IMR-90 (cell line): Measurements from ENCODE around the gene PMEPA1. TPM values are rescaled to one million over a fixed set of nuclear protein-coding genes. Genes with fewer than 3 reads are reported as not detected.

ENCODE experiments used
- ATAC-seq: fragments of 200-7000 bp; cut with Tn5 transposase; 2 replicates; pipeline ENCODE4 v1.9.1; 2020; ENCODE audit warnings: low read depth, mild to moderate bottlenecking, moderate library complexity
- BruUV-seq: library from RNA; stranded (reverse); fragments of 400-500 nt; replicated peaks from 2 replicates; lab custom pipeline; 2021; lab: Mats Ljungman, UMichigan
- CTCF ChIA-PET: fragments of 300-600 bp; formaldehyde crosslinking; extraction: SDS; loops from one replicate; lab custom pipeline; 2021; ENCODE audit warnings: antibody characterized with exemption; lab: Yijun Ruan, JAX
- POLR2A ChIA-PET: fragments of 300-600 bp; sonication (Branson Sonifier 250); formaldehyde crosslinking; loops from one replicate; lab custom pipeline; 2022; ENCODE audit warnings: antibody characterized with exemption; ENCODE audit not compliant: unreplicated experiment; lab: Charles Lee
- DNase-seq: peaks from one replicate; pipeline ENCODE4 v3.0.0; 2013
- H2AFZ ChIP-seq: replicated peaks from 2 replicates; pipeline ENCODE3; 2013; ENCODE audit warnings: low read length, mild to moderate bottlenecking; ENCODE audit not compliant: poor library complexity
- H2AK5ac ChIP-seq: 2 replicates; pipeline ENCODE4 v1.6.1; 2013; ENCODE audit warnings: low read depth, low read length, inconsistent platforms
- H2AK9ac ChIP-seq: replicated peaks from 2 replicates; pipeline ENCODE3; 2013; ENCODE audit warnings: mild to moderate bottlenecking, low read depth, low read length, moderate library complexity; ENCODE audit not compliant: poor library complexity
- H2BK120ac ChIP-seq: 2 replicates; pipeline ENCODE4 v1.6.1; 2013; ENCODE audit warnings: low read depth, low read length, inconsistent platforms
- H2BK15ac ChIP-seq: 3 replicates; pipeline ENCODE4 v1.6.1; 2013; ENCODE audit warnings: low read depth, low read length, inconsistent platforms
- H2BK20ac ChIP-seq: 2 replicates; pipeline ENCODE4 v1.6.1; 2013; ENCODE audit warnings: low read depth, mild to moderate bottlenecking, inconsistent platforms, low read length, moderate library complexity
- H2BK5ac ChIP-seq: 2 replicates; pipeline ENCODE4 v1.6.1; 2013; ENCODE audit warnings: mild to moderate bottlenecking, low read depth, low read length, inconsistent platforms; ENCODE audit not compliant: poor library complexity, severe bottlenecking
- H3K14ac ChIP-seq: replicated peaks from 2 replicates; pipeline ENCODE4 v1.6.1; 2013; ENCODE audit warnings: low read depth, low read length, inconsistent platforms
- H3K18ac ChIP-seq: 2 replicates; pipeline ENCODE4 v1.6.1; 2013; ENCODE audit warnings: low read depth, low read length, control low read depth
- H3K23ac ChIP-seq: 2 replicates; pipeline ENCODE4 v1.6.1; 2013; ENCODE audit warnings: low read depth, low read length, inconsistent platforms
- H3K27ac ChIP-seq: 2 replicates; pipeline ENCODE4 v1.5.1; 2013; ENCODE audit warnings: mild to moderate bottlenecking, control low read depth, low read length; ENCODE audit not compliant: insufficient read depth
- H3K27me3 ChIP-seq: 2 replicates; pipeline ENCODE4 v1.6.1; 2013; ENCODE audit warnings: low read length; ENCODE audit not compliant: control insufficient read depth, insufficient read depth
- H3K36me3 ChIP-seq: 2 replicates; pipeline ENCODE4 v1.6.1; 2013; ENCODE audit warnings: low read length, mixed read lengths; ENCODE audit not compliant: control insufficient read depth, insufficient read depth
- H3K4ac ChIP-seq: 2 replicates; pipeline ENCODE4 v1.6.1; 2013; ENCODE audit warnings: low read depth, low read length, inconsistent platforms
- H3K4me1 ChIP-seq: 2 replicates; pipeline ENCODE4 v1.6.1; 2013; ENCODE audit warnings: low read length, mixed read lengths; ENCODE audit not compliant: control insufficient read depth, insufficient read depth
- H3K4me2 ChIP-seq: 2 replicates; pipeline ENCODE4 v1.6.1; 2013; ENCODE audit warnings: low read depth, mild to moderate bottlenecking, control low read depth, low read length, moderate library complexity
- H3K4me3 ChIP-seq: 2 replicates; pipeline ENCODE4 v1.5.1; 2013; ENCODE audit warnings: low read depth, mild to moderate bottlenecking, control low read depth, low read length, moderate library complexity; ENCODE audit not compliant: insufficient read depth
- H3K56ac ChIP-seq: 2 replicates; pipeline ENCODE4 v1.6.1; 2013; ENCODE audit warnings: low read length, inconsistent platforms; ENCODE audit not compliant: insufficient read depth; ENCODE audit errors: extremely low read depth
- H3K79me1 ChIP-seq, 2 experiments: 2 replicates each; pipeline ENCODE4 v1.6.1; 2013; ENCODE audit warnings: low read length in 2 of 2, inconsistent platforms in 1 of 2, low read depth in 1 of 2
- H3K9ac ChIP-seq: 2 replicates; pipeline ENCODE4 v1.6.1; 2013; ENCODE audit warnings: low read depth, low read length, control low read depth
- H3K9me1 ChIP-seq: 2 replicates; pipeline ENCODE4 v1.6.1; 2013; ENCODE audit warnings: low read length, inconsistent platforms; ENCODE audit not compliant: insufficient read depth
- H3K9me3 ChIP-seq: 2 replicates; pipeline ENCODE4 v1.6.1; 2013; ENCODE audit warnings: low read length; ENCODE audit not compliant: control insufficient read depth, insufficient read depth
- H4K20me1 ChIP-seq: 2 replicates; pipeline ENCODE4 v1.6.1; 2013; ENCODE audit warnings: low read length, inconsistent platforms; ENCODE audit not compliant: insufficient read depth
- H4K5ac ChIP-seq: 2 replicates; pipeline ENCODE4 v1.6.1; 2013; ENCODE audit warnings: mild to moderate bottlenecking, low read depth, low read length, control low read depth
- H4K8ac ChIP-seq, 2 experiments: 2 replicates each; pipeline ENCODE4 v1.6.1; 2013; ENCODE audit warnings: low read depth in 2 of 2, low read length in 2 of 2, control low read depth in 1 of 2, inconsistent platforms in 1 of 2
- H4K91ac ChIP-seq: 2 replicates; pipeline ENCODE4 v1.6.1; 2013; ENCODE audit warnings: low read depth, low read length, inconsistent platforms; ENCODE audit not compliant: insufficient read depth
- BHLHE40 ChIP-seq: fragments of 150-350 bp; IDR thresholded peaks from 2 replicates; pipeline ENCODE4 v1.6.1; 2016; ENCODE audit warnings: mild to moderate bottlenecking, low read depth, low read length
- CEBPB ChIP-seq: IDR thresholded peaks from 2 replicates; pipeline ENCODE4 v1.6.1; 2012; ENCODE audit warnings: low read depth, low read length, improper control_type of control experiment
- FOS ChIP-seq: fragments of 150-350 bp; IDR thresholded peaks from 2 replicates; pipeline ENCODE4 v1.6.1; 2016; ENCODE audit warnings: low read depth, low read length
- MAFK ChIP-seq: IDR thresholded peaks from 2 replicates; pipeline ENCODE4 v1.6.1; 2012; ENCODE audit warnings: low read depth, low read length, improper control_type of control experiment
- MAZ ChIP-seq: IDR thresholded peaks from 2 replicates; pipeline ENCODE4 v1.6.1; 2012; ENCODE audit warnings: low read depth, mild to moderate bottlenecking, low read length, improper control_type of control experiment, moderate library complexity, borderline replicate concordance
- MXI1 ChIP-seq: IDR thresholded peaks from 2 replicates; pipeline ENCODE4 v1.6.1; 2012; ENCODE audit warnings: low read depth, mild to moderate bottlenecking, low read length, moderate library complexity, borderline replicate concordance
- NFE2L2 ChIP-seq: fragments of 150-350 bp; IDR thresholded peaks from 2 replicates; pipeline ENCODE4 v1.6.1; 2016; ENCODE audit warnings: low read depth, mild to moderate bottlenecking, low read length
- SMC3 ChIP-seq: fragments of 150-350 bp; IDR thresholded peaks from 2 replicates; pipeline ENCODE4 v1.6.1; 2016; ENCODE audit warnings: low read depth, mild to moderate bottlenecking, antibody characterized with exemption, low read length, moderate library complexity
- USF2 ChIP-seq: fragments of 150-350 bp; IDR thresholded peaks from 2 replicates; pipeline ENCODE4 v1.6.1; 2017; ENCODE audit warnings: mild to moderate bottlenecking, antibody characterized with exemption, low read length, low read depth
- WGBS, 2 experiments: methylation state at CpG; one replicate each; pipeline versions ENCODE4 v1.1.5 to v1.1.7; 2013; ENCODE audit warnings: missing lambda C conversion rate in 2 of 2; ENCODE audit not compliant: insufficient read length in 1 of 2; ENCODE audit errors: extremely low coverage in 2 of 2; 5-methylcytosine and 5-hydroxymethylcytosine counted together
- dilution Hi-C: fragments of 300-500 bp; cut with HindIII; formaldehyde crosslinking; loops from one replicate; pipeline ENCODE4 v1.14.3; 2018; ENCODE audit warnings: low sequenced_read_pairs; ENCODE audit not compliant: unreplicated experiment
- in situ Hi-C: fragments of 300-500 bp; cut with MboI; formaldehyde crosslinking; loops from 3 replicates; pipeline ENCODE4 v1.14.3; 2019; ENCODE audit warnings: low sequenced_read_pairs, inconsistent platforms, mixed read lengths
- intact Hi-C: fragments of 100-400 bp; cut with micrococcal nuclease; formaldehyde crosslinking; loops from 2 replicates; pipeline ENCODE4 v1.10.0; 2022
- polyA plus RNA-seq, 3 experiments: library from polyadenylated mRNA; depleted of rRNA; stranded (reverse); fragments of >200 nt; gene quantifications; 2 replicates each; pipeline ENCODE4 v1.2.3, GENCODE V29; 2012; ENCODE audit warnings: low replicate concordance in 1 of 3
- total RNA-seq: library from RNA; depleted of rRNA; stranded (reverse); fragments of >200 nt; gene quantifications from 2 replicates; pipeline ENCODE4 v1.2.3, GENCODE V29; 2012
- TF ChIP-seq, protein P1 (sequence below): conservative IDR thresholded peaks from 2 replicates; pipeline ENCODE4 v1.5.1; 2012; ENCODE audit warnings: mild to moderate bottlenecking, low read depth, low read length, improper control_type of control experiment

Gene PMEPA1
- total and polyA plus RNA-seq, 2 of the 4 experiments (the other 2 are of a cell fraction): 2.0 to 6.9 TPM

- Histone ChIP-seq H3K23ac (no peak overlapping the region), H4K91ac (no peak overlapping the region), H2AFZ (no peak overlapping the region), H2AK9ac (no peak overlapping the region), H4K5ac (no peak overlapping the region), H2BK15ac (no peak overlapping the region), H3K79me1 (no peaks in the 10 kb centered on the region), H3K9me1 (no peaks in the 10 kb centered on the region), H3K4me1 (no peaks in the 10 kb centered on the region), H2BK5ac (no peak overlapping the region), H3K9me3 (no peaks in the 10 kb centered on the region), H4K8ac (no peak overlapping the region), H3K4ac (no peak overlapping the region), H3K27ac (no peak overlapping the region), H2BK20ac (no peak overlapping the region), H3K36me3 (no peaks in the 10 kb centered on the region), H3K9ac (no peak overlapping the region), H2BK120ac (no peak overlapping the region), H3K4me2 (no peak overlapping the region), H3K18ac (no peak overlapping the region), H3K56ac (no peak overlapping the region), H3K4me3 (no peak overlapping the region), H2AK5ac (no peak overlapping the region), H3K27me3 (peaks cover 11% of the 10 kb centered on the region; the same call in 1 of the 2 replicates), H4K20me1 (no peaks in the 10 kb centered on the region; the same call in 1 of the 2 replicates), H3K14ac (no peak overlapping the region)
- no peak for TF ChIP-seq MAFK
- TF ChIP-seq MAZ: no peak
- no peak for TF ChIP-seq NFE2L2
- TF ChIP-seq SMC3: no peak
- TF ChIP-seq FOS: no peak
- no peak for TF ChIP-seq USF2
- TF ChIP-seq, protein P1, sequence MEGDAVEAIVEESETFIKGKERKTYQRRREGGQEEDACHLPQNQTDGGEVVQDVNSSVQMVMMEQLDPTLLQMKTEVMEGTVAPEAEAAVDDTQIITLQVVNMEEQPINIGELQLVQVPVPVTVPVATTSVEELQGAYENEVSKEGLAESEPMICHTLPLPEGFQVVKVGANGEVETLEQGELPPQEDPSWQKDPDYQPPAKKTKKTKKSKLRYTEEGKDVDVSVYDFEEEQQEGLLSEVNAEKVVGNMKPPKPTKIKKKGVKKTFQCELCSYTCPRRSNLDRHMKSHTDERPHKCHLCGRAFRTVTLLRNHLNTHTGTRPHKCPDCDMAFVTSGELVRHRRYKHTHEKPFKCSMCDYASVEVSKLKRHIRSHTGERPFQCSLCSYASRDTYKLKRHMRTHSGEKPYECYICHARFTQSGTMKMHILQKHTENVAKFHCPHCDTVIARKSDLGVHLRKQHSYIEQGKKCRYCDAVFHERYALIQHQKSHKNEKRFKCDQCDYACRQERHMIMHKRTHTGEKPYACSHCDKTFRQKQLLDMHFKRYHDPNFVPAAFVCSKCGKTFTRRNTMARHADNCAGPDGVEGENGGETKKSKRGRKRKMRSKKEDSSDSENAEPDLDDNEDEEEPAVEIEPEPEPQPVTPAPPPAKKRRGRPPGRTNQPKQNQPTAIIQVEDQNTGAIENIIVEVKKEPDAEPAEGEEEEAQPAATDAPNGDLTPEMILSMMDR: no peak
- TF ChIP-seq MXI1: no peak
- TF ChIP-seq CEBPB: no peak
- TF ChIP-seq BHLHE40: no peak
- ChIA-PET POLR2A (no interaction called here), CTCF (no interaction called here)
- no TSS peak for BruUV-seq
- no CpG with 5 or more reads among the region's 5 CpGs for WGBS, 2 experiments
- ATAC-seq: no peak
- in situ Hi-C loops (loop anchor here (10.0 kb wide), 1 partner anchor 214 kb away; no protein-coding TSS in a partner anchor), dilution Hi-C loops (no loop called here), intact Hi-C loops (no loop called here)
- no peak for DNase-seq
Measured at GRCh38 chr20:57598491-57598890, 111.3 kb downstream of the PMEPA1 start.
